IMR-90 (cell line): Measurements from ENCODE around the gene TNS3. TPM values are rescaled to one million over a fixed set of nuclear protein-coding genes. Genes with fewer than 3 reads are reported as not detected.

ENCODE experiments used
- ATAC-seq: fragments of 200-7000 bp; cut with Tn5 transposase; 2 replicates; pipeline ENCODE4 v1.9.1; 2020; ENCODE audit warnings: low read depth, mild to moderate bottlenecking, moderate library complexity
- BruUV-seq: library from RNA; stranded (reverse); fragments of 400-500 nt; replicated peaks from 2 replicates; lab custom pipeline; 2021; lab: Mats Ljungman, UMichigan
- CTCF ChIA-PET: fragments of 300-600 bp; formaldehyde crosslinking; extraction: SDS; loops from one replicate; lab custom pipeline; 2021; ENCODE audit warnings: antibody characterized with exemption; lab: Yijun Ruan, JAX
- POLR2A ChIA-PET: fragments of 300-600 bp; sonication (Branson Sonifier 250); formaldehyde crosslinking; loops from one replicate; lab custom pipeline; 2022; ENCODE audit warnings: antibody characterized with exemption; ENCODE audit not compliant: unreplicated experiment; lab: Charles Lee
- DNase-seq: peaks from one replicate; pipeline ENCODE4 v3.0.0; 2013
- H2AFZ ChIP-seq: replicated peaks from 2 replicates; pipeline ENCODE3; 2013; ENCODE audit warnings: low read length, mild to moderate bottlenecking; ENCODE audit not compliant: poor library complexity
- H2AK5ac ChIP-seq: 2 replicates; pipeline ENCODE4 v1.6.1; 2013; ENCODE audit warnings: low read depth, low read length, inconsistent platforms
- H2AK9ac ChIP-seq: replicated peaks from 2 replicates; pipeline ENCODE3; 2013; ENCODE audit warnings: mild to moderate bottlenecking, low read depth, low read length, moderate library complexity; ENCODE audit not compliant: poor library complexity
- H2BK120ac ChIP-seq: 2 replicates; pipeline ENCODE4 v1.6.1; 2013; ENCODE audit warnings: low read depth, low read length, inconsistent platforms
- H2BK15ac ChIP-seq: 3 replicates; pipeline ENCODE4 v1.6.1; 2013; ENCODE audit warnings: low read depth, low read length, inconsistent platforms
- H2BK20ac ChIP-seq: 2 replicates; pipeline ENCODE4 v1.6.1; 2013; ENCODE audit warnings: low read depth, mild to moderate bottlenecking, inconsistent platforms, low read length, moderate library complexity
- H2BK5ac ChIP-seq: 2 replicates; pipeline ENCODE4 v1.6.1; 2013; ENCODE audit warnings: mild to moderate bottlenecking, low read depth, low read length, inconsistent platforms; ENCODE audit not compliant: poor library complexity, severe bottlenecking
- H3K14ac ChIP-seq: replicated peaks from 2 replicates; pipeline ENCODE4 v1.6.1; 2013; ENCODE audit warnings: low read depth, low read length, inconsistent platforms
- H3K18ac ChIP-seq: 2 replicates; pipeline ENCODE4 v1.6.1; 2013; ENCODE audit warnings: low read depth, low read length, control low read depth
- H3K23ac ChIP-seq: 2 replicates; pipeline ENCODE4 v1.6.1; 2013; ENCODE audit warnings: low read depth, low read length, inconsistent platforms
- H3K27ac ChIP-seq: 2 replicates; pipeline ENCODE4 v1.5.1; 2013; ENCODE audit warnings: mild to moderate bottlenecking, control low read depth, low read length; ENCODE audit not compliant: insufficient read depth
- H3K27me3 ChIP-seq: 2 replicates; pipeline ENCODE4 v1.6.1; 2013; ENCODE audit warnings: low read length; ENCODE audit not compliant: control insufficient read depth, insufficient read depth
- H3K36me3 ChIP-seq: 2 replicates; pipeline ENCODE4 v1.6.1; 2013; ENCODE audit warnings: low read length, mixed read lengths; ENCODE audit not compliant: control insufficient read depth, insufficient read depth
- H3K4ac ChIP-seq: 2 replicates; pipeline ENCODE4 v1.6.1; 2013; ENCODE audit warnings: low read depth, low read length, inconsistent platforms
- H3K4me1 ChIP-seq: 2 replicates; pipeline ENCODE4 v1.6.1; 2013; ENCODE audit warnings: low read length, mixed read lengths; ENCODE audit not compliant: control insufficient read depth, insufficient read depth
- H3K4me2 ChIP-seq: 2 replicates; pipeline ENCODE4 v1.6.1; 2013; ENCODE audit warnings: low read depth, mild to moderate bottlenecking, control low read depth, low read length, moderate library complexity
- H3K4me3 ChIP-seq: 2 replicates; pipeline ENCODE4 v1.5.1; 2013; ENCODE audit warnings: low read depth, mild to moderate bottlenecking, control low read depth, low read length, moderate library complexity; ENCODE audit not compliant: insufficient read depth
- H3K56ac ChIP-seq: 2 replicates; pipeline ENCODE4 v1.6.1; 2013; ENCODE audit warnings: low read length, inconsistent platforms; ENCODE audit not compliant: insufficient read depth; ENCODE audit errors: extremely low read depth
- H3K79me1 ChIP-seq, 2 experiments: 2 replicates each; pipeline ENCODE4 v1.6.1; 2013; ENCODE audit warnings: low read length in 2 of 2, inconsistent platforms in 1 of 2, low read depth in 1 of 2
- H3K9ac ChIP-seq: 2 replicates; pipeline ENCODE4 v1.6.1; 2013; ENCODE audit warnings: low read depth, low read length, control low read depth
- H3K9me1 ChIP-seq: 2 replicates; pipeline ENCODE4 v1.6.1; 2013; ENCODE audit warnings: low read length, inconsistent platforms; ENCODE audit not compliant: insufficient read depth
- H3K9me3 ChIP-seq: 2 replicates; pipeline ENCODE4 v1.6.1; 2013; ENCODE audit warnings: low read length; ENCODE audit not compliant: control insufficient read depth, insufficient read depth
- H4K20me1 ChIP-seq: 2 replicates; pipeline ENCODE4 v1.6.1; 2013; ENCODE audit warnings: low read length, inconsistent platforms; ENCODE audit not compliant: insufficient read depth
- H4K5ac ChIP-seq: 2 replicates; pipeline ENCODE4 v1.6.1; 2013; ENCODE audit warnings: mild to moderate bottlenecking, low read depth, low read length, control low read depth
- H4K8ac ChIP-seq, 2 experiments: 2 replicates each; pipeline ENCODE4 v1.6.1; 2013; ENCODE audit warnings: low read depth in 2 of 2, low read length in 2 of 2, control low read depth in 1 of 2, inconsistent platforms in 1 of 2
- H4K91ac ChIP-seq: 2 replicates; pipeline ENCODE4 v1.6.1; 2013; ENCODE audit warnings: low read depth, low read length, inconsistent platforms; ENCODE audit not compliant: insufficient read depth
- BHLHE40 ChIP-seq: fragments of 150-350 bp; IDR thresholded peaks from 2 replicates; pipeline ENCODE4 v1.6.1; 2016; ENCODE audit warnings: mild to moderate bottlenecking, low read depth, low read length
- CEBPB ChIP-seq: IDR thresholded peaks from 2 replicates; pipeline ENCODE4 v1.6.1; 2012; ENCODE audit warnings: low read depth, low read length, improper control_type of control experiment
- CHD1 ChIP-seq: IDR thresholded peaks from 2 replicates; pipeline ENCODE4 v1.6.1; 2012; ENCODE audit warnings: low read depth, low read length, improper control_type of control experiment
- CTCF ChIP-seq: conservative IDR thresholded peaks from 2 replicates; pipeline ENCODE4 v1.5.1; 2012; ENCODE audit warnings: mild to moderate bottlenecking, low read depth, low read length, improper control_type of control experiment
- ELK1 ChIP-seq: fragments of 150-350 bp; IDR thresholded peaks from 2 replicates; pipeline ENCODE4 v1.6.1; 2016; ENCODE audit warnings: low read depth, mild to moderate bottlenecking, low read length, moderate library complexity, borderline replicate concordance
- FOS ChIP-seq: fragments of 150-350 bp; IDR thresholded peaks from 2 replicates; pipeline ENCODE4 v1.6.1; 2016; ENCODE audit warnings: low read depth, low read length
- MAFK ChIP-seq: IDR thresholded peaks from 2 replicates; pipeline ENCODE4 v1.6.1; 2012; ENCODE audit warnings: low read depth, low read length, improper control_type of control experiment
- MAZ ChIP-seq: IDR thresholded peaks from 2 replicates; pipeline ENCODE4 v1.6.1; 2012; ENCODE audit warnings: low read depth, mild to moderate bottlenecking, low read length, improper control_type of control experiment, moderate library complexity, borderline replicate concordance
- MXI1 ChIP-seq: IDR thresholded peaks from 2 replicates; pipeline ENCODE4 v1.6.1; 2012; ENCODE audit warnings: low read depth, mild to moderate bottlenecking, low read length, moderate library complexity, borderline replicate concordance
- NFE2L2 ChIP-seq: fragments of 150-350 bp; IDR thresholded peaks from 2 replicates; pipeline ENCODE4 v1.6.1; 2016; ENCODE audit warnings: low read depth, mild to moderate bottlenecking, low read length
- POLR2A ChIP-seq: IDR thresholded peaks from 2 replicates; pipeline ENCODE4 v1.6.1; 2012; ENCODE audit warnings: mild to moderate bottlenecking, low read depth, low read length
- RCOR1 ChIP-seq: IDR thresholded peaks from 2 replicates; pipeline ENCODE4 v1.6.1; 2012; ENCODE audit warnings: mild to moderate bottlenecking, low read length, improper control_type of control experiment; ENCODE audit not compliant: insufficient replicate concordance
- RFX5 ChIP-seq: IDR thresholded peaks from 2 replicates; pipeline ENCODE4 v1.8.0; 2012; ENCODE audit warnings: low read depth, mild to moderate bottlenecking, low read length, moderate library complexity
- SMC3 ChIP-seq: fragments of 150-350 bp; IDR thresholded peaks from 2 replicates; pipeline ENCODE4 v1.6.1; 2016; ENCODE audit warnings: low read depth, mild to moderate bottlenecking, antibody characterized with exemption, low read length, moderate library complexity
- USF2 ChIP-seq: fragments of 150-350 bp; IDR thresholded peaks from 2 replicates; pipeline ENCODE4 v1.6.1; 2017; ENCODE audit warnings: mild to moderate bottlenecking, antibody characterized with exemption, low read length, low read depth
- WGBS, 2 experiments: methylation state at CpG; one replicate each; pipeline versions ENCODE4 v1.1.5 to v1.1.7; 2013; ENCODE audit warnings: missing lambda C conversion rate in 2 of 2; ENCODE audit not compliant: insufficient read length in 1 of 2; ENCODE audit errors: extremely low coverage in 2 of 2; 5-methylcytosine and 5-hydroxymethylcytosine counted together
- dilution Hi-C: fragments of 300-500 bp; cut with HindIII; formaldehyde crosslinking; loops from one replicate; pipeline ENCODE4 v1.14.3; 2018; ENCODE audit warnings: low sequenced_read_pairs; ENCODE audit not compliant: unreplicated experiment
- in situ Hi-C: fragments of 300-500 bp; cut with MboI; formaldehyde crosslinking; loops from 3 replicates; pipeline ENCODE4 v1.14.3; 2019; ENCODE audit warnings: low sequenced_read_pairs, inconsistent platforms, mixed read lengths
- intact Hi-C: fragments of 100-400 bp; cut with micrococcal nuclease; formaldehyde crosslinking; loops from 2 replicates; pipeline ENCODE4 v1.10.0; 2022
- polyA plus RNA-seq, 3 experiments: library from polyadenylated mRNA; depleted of rRNA; stranded (reverse); fragments of >200 nt; gene quantifications; 2 replicates each; pipeline ENCODE4 v1.2.3, GENCODE V29; 2012; ENCODE audit warnings: low replicate concordance in 1 of 3
- total RNA-seq: library from RNA; depleted of rRNA; stranded (reverse); fragments of >200 nt; gene quantifications from 2 replicates; pipeline ENCODE4 v1.2.3, GENCODE V29; 2012

Gene TNS3
- total and polyA plus RNA-seq, 2 of the 4 experiments (the other 2 are of a cell fraction), result 64.3 to 79.2 TPM

GRCh38 chr7:47351233-47352154 is 230.4 kb downstream of the TNS3 start:
- H3K9me3 ChIP-seq, result no peaks in the 10 kb centered on the region
- H3K18ac ChIP-seq, result no peak overlapping the region
- no peak overlapping the region for H2AK9ac ChIP-seq
- no peak overlapping the region for H2BK15ac ChIP-seq
- no peak overlapping the region for H3K4ac ChIP-seq
- BruUV-seq, result no TSS peak
- no peaks in the 10 kb centered on the region for H3K27me3 ChIP-seq
- intact Hi-C loops, result no loop called here
- no peak overlapping the region for H4K8ac ChIP-seq
- 94% methylated on average over 16 of the region's 20 CpGs; no CpG with 5 or more reads in 1 of the 2 experiments for WGBS, 2 experiments
- dilution Hi-C loops, result no loop called here
- DNase-seq (no peak), ATAC-seq (no peak)
- peaks cover 39% of the 10 kb centered on the region for H3K9me1 ChIP-seq
- peaks cover 87% of the 10 kb centered on the region for H4K20me1 ChIP-seq
- H3K36me3 ChIP-seq, result peaks cover 23% of the 10 kb centered on the region
- H3K4me1 ChIP-seq, result no peaks in the 10 kb centered on the region
- ChIA-PET POLR2A (no interaction called here), CTCF (no interaction called here)
- H2BK20ac ChIP-seq, result no peak overlapping the region
- H3K56ac ChIP-seq, result no peak overlapping the region
- no peak overlapping the region for H4K5ac ChIP-seq
- H3K14ac ChIP-seq, result no peak overlapping the region
- H3K79me1 ChIP-seq, result peaks cover 45 to 98% of the 10 kb centered on the region in 2 experiments
- H2BK5ac ChIP-seq, result no peak overlapping the region
- no peak overlapping the region for H2AK5ac ChIP-seq
- H3K23ac ChIP-seq, result no peak overlapping the region
- no peak overlapping the region for H3K4me2 ChIP-seq
- H2BK120ac ChIP-seq, result no peak overlapping the region
- H3K4me3 ChIP-seq, result no peak overlapping the region
- H4K91ac ChIP-seq, result no peak overlapping the region
- in situ Hi-C loops, result no loop called here
- H2AFZ ChIP-seq, result peak overlapping the region; percentile 8
- H3K27ac ChIP-seq, result no peak overlapping the region
- no peak overlapping the region for H3K9ac ChIP-seq
- TF ChIP-seq FOS (no peak), CHD1 (no peak), POLR2A (no peak), CEBPB (no peak), SMC3 (no peak), ELK1 (no peak), NFE2L2 (no peak), MXI1 (no peak), CTCF (no peak), BHLHE40 (no peak), MAZ (no peak), MAFK (no peak), RFX5 (no peak), RCOR1 (no peak), USF2 (no peak)
